Suprapubic skin (tissue), 4 donors: Measurements from ENCODE around the gene RPE65. TPM values are rescaled to one million over a fixed set of nuclear protein-coding genes. Genes with fewer than 3 reads are reported as not detected.

ENCODE experiments used
- DNase-seq, 2 donors: peaks; one replicate each; pipeline ENCODE4 v3.0.0-alpha.2; 2019; ENCODE audit warnings: low spot score in 2 of 2
- H3K27ac ChIP-seq: fragments of 200-600 bp; sonication (generic); one replicate; pipeline ENCODE4 v1.5.1; 2019
- H3K27me3 ChIP-seq: fragments of 200-600 bp; sonication (generic); one replicate; pipeline ENCODE4 v1.5.1; 2019
- H3K36me3 ChIP-seq: fragments of 200-600 bp; sonication (generic); one replicate; pipeline ENCODE4 v1.5.1; 2019
- H3K4me1 ChIP-seq: fragments of 200-600 bp; sonication (generic); one replicate; pipeline ENCODE4 v1.5.1; 2019
- H3K4me3 ChIP-seq: fragments of 200-600 bp; sonication (generic); one replicate; pipeline ENCODE4 v1.5.1; 2019; ENCODE audit warnings: mild to moderate bottlenecking
- H3K9me3 ChIP-seq: fragments of 200-600 bp; sonication (generic); one replicate; pipeline ENCODE4 v1.5.1; 2019
- CTCF ChIP-seq, 2 donors: fragments of 200-600 bp in 1 of 2; fragments of 450-650 bp in 1 of 2; sonication (generic) in 1 of 2; IDR thresholded peaks; one replicate each; pipeline ENCODE4 v1.5.1; 2016 to 2019; ENCODE audit warnings: antibody characterized with exemption in 2 of 2, mild to moderate bottlenecking in 1 of 2, moderate library complexity in 1 of 2
- EP300 ChIP-seq: sonication (generic); formaldehyde crosslinking; IDR thresholded peaks from one replicate; pipeline ENCODE4 v1.6.1; 2017; ENCODE audit warnings: antibody characterized with exemption
- POLR2A ChIP-seq, 2 donors: fragments of 450-650 bp; IDR thresholded peaks; one replicate each; pipeline ENCODE4 v1.6.1; 2017; ENCODE audit warnings: antibody characterized with exemption in 2 of 2, mild to moderate bottlenecking in 2 of 2, moderate library complexity in 2 of 2
- POLR2AphosphoS5 ChIP-seq, 3 donors: sonication (generic); formaldehyde crosslinking; IDR thresholded peaks; one replicate each; pipeline ENCODE4 v1.6.1; 2017; ENCODE audit warnings: antibody characterized with exemption in 3 of 3
- WGBS: methylation state at CpG from one replicate; pipeline ENCODE4 v1.1.5; 2018; 5-methylcytosine and 5-hydroxymethylcytosine counted together
- total RNA-seq, 4 donors: library from RNA; depleted of rRNA; stranded (reverse); fragments of >200 nt; gene quantifications; one replicate each; pipeline ENCODE4 v1.1.0, GENCODE V29; 2016

Gene RPE65
- total RNA-seq, 4 donors from 2014 or later = not detected

- TF ChIP-seq POLR2A (IDR thresholded peaks at IDR 0.05) (no peak), EP300 (no peak), POLR2AphosphoS5 (IDR thresholded peaks at IDR 0.05) (no peak), CTCF (IDR thresholded peaks at IDR 0.05) (no peak)
These were observed 4.8 kb upstream of the RPE65 start for GRCh38 chr1:68454534-68454933.

GRCh38 chr1:68453060-68453670 is 3.4 kb upstream of the RPE65 start:
- Histone ChIP-seq H3K27me3 (no peaks in the 10 kb centered on the region), H3K4me1 (no peaks in the 10 kb centered on the region), H3K4me3 (no peak overlapping the region), H3K27ac (no peak overlapping the region), H3K36me3 (no peaks in the 10 kb centered on the region), H3K9me3 (no peaks in the 10 kb centered on the region)
- 64% methylated on average over 8 of the region's 8 CpGs for WGBS
- no peak for DNase-seq
- no peak for TF ChIP-seq POLR2A (IDR thresholded peaks at IDR 0.05)
- no peak for TF ChIP-seq CTCF (IDR thresholded peaks at IDR 0.05)

More at GRCh38 chr1:68454534-68454933, 4.8 kb upstream of the RPE65 start:
- no peak for DNase-seq
- Histone ChIP-seq H3K27me3 (no peaks in the 10 kb centered on the region), H3K4me3 (no peak overlapping the region), H3K27ac (no peak overlapping the region), H3K4me1 (no peaks in the 10 kb centered on the region), H3K9me3 (no peaks in the 10 kb centered on the region), H3K36me3 (no peaks in the 10 kb centered on the region)
- 57% methylated on average over 2 of the region's 2 CpGs for WGBS

- no peak overlapping the region for H3K4me3 ChIP-seq
- TF ChIP-seq CTCF (IDR thresholded peaks at IDR 0.05) = no peak
- TF ChIP-seq POLR2A (IDR thresholded peaks at IDR 0.05) = no peak
- TF ChIP-seq POLR2AphosphoS5 (IDR thresholded peaks at IDR 0.05) = no peak
- TF ChIP-seq EP300 = no peak
- 79% methylated on average over 7 of the region's 7 CpGs for WGBS
These were observed 1.4 kb downstream of the RPE65 start for GRCh38 chr1:68448365-68448764.

GRCh38 chr1:68445709-68446108 is 4.0 kb downstream of the RPE65 start:
- H3K4me3 ChIP-seq = no peak overlapping the region
- no peaks in the 10 kb centered on the region for H3K36me3 ChIP-seq
- no peaks in the 10 kb centered on the region for H3K27me3 ChIP-seq
- WGBS = 95% methylated on average over 6 of the region's 6 CpGs
- no peaks in the 10 kb centered on the region for H3K4me1 ChIP-seq
- no peak overlapping the region for H3K27ac ChIP-seq
- TF ChIP-seq POLR2A (IDR thresholded peaks at IDR 0.05) = no peak
- TF ChIP-seq CTCF (IDR thresholded peaks at IDR 0.05) = no peak
- no peak for TF ChIP-seq POLR2AphosphoS5 (IDR thresholded peaks at IDR 0.05)
- TF ChIP-seq EP300 = no peak
- no peaks in the 10 kb centered on the region for H3K9me3 ChIP-seq
- no peak for DNase-seq

More at GRCh38 chr1:68448365-68448764, 1.4 kb downstream of the RPE65 start:
- Histone ChIP-seq H3K4me1 (no peaks in the 10 kb centered on the region), H3K36me3 (no peaks in the 10 kb centered on the region), H3K9me3 (no peaks in the 10 kb centered on the region), H3K27ac (no peak overlapping the region), H3K27me3 (no peaks in the 10 kb centered on the region)
- no peak for DNase-seq

GRCh38 chr1:68442822-68443556 is 6.8 kb downstream of the RPE65 start:
- WGBS = 34% methylated on average over 5 of the region's 5 CpGs
- Histone ChIP-seq H3K9me3 (no peaks in the 10 kb centered on the region), H3K4me3 (no peak overlapping the region), H3K4me1 (no peaks in the 10 kb centered on the region), H3K27me3 (no peaks in the 10 kb centered on the region), H3K36me3 (no peaks in the 10 kb centered on the region), H3K27ac (no peak overlapping the region)
- no peak for TF ChIP-seq POLR2A (IDR thresholded peaks at IDR 0.05)
- TF ChIP-seq EP300 = no peak
- no peak for TF ChIP-seq POLR2AphosphoS5 (IDR thresholded peaks at IDR 0.05)
- TF ChIP-seq CTCF (IDR thresholded peaks at IDR 0.05) = peak in 1 of 2 donors; percentile 38
- DNase-seq = no peak
